HG03439 (cell line): ENCODE results near the gene GTSE1.

ENCODE experiments used
- ATAC-seq: cut with Tn5 transposase; IDR thresholded peaks from one replicate; pipeline ENCODE4 v1.9.1; 2021; ENCODE audit warnings: mild to moderate bottlenecking, moderate library complexity; ENCODE audit not compliant: unreplicated experiment

GTSE1 gene

GRCh38 chr22:46323162-46323561 lies 26.5 kb downstream of the GTSE1 start:
- ATAC-seq = no peak

DNA sequence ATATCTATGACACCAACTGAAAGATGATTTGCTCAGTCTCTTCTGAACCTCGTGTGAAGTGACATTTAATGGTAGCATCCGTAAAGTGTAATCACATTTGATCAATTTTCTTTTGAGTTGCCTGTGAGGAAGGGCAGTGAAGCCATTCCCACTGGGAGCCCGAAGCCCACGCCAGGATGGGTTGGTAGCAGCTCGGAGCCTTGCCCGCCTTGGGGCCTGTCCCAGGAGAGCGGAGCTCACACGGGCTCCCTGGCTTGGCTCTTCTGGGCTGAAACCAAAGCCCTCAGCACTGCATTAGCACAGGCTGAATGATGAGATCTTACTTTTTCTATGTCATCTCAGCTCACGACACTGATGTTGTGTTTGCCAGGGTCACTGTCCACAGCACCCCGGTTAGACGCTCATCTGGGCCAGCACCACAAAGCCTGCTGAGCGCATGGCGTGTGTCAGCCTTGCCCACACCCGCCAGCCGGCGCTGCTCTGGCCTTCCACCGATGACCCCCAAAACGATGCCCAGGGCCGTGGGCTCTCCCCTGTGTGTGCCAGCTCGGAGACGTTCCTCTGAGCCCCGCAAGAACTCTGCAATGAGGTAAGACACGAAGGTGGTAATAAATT lies 29.5 kb downstream of the GTSE1 start:
- ATAC-seq = no peak

- no peak for ATAC-seq
Measured at GRCh38 chr22:46327691-46328465, 31.2 kb downstream of the GTSE1 start.

- ATAC-seq = no peak
Measured at GRCh38 chr22:46328797-46329196, 32.1 kb downstream of the GTSE1 start.

DNA sequence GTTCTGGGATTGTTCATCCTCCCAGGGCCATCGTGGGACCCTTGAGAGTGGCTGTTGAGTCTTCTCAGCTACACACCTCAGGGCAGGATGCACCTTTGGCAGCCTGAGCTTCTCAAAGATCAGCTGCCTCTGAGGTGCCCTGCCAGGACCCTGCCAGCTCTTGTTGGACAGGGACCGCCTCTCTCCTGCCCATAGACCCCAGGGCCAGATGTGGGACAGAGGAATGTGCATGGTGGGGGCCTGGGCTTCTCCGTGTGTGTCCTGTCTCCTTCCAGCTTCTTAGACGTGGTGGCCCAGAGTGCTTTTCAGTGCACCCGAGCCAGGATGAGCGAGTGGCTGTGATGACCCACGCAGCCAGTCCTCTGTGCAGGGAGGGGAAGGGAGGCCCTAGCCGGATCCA lies 32.9 kb downstream of the GTSE1 start:
- no peak for ATAC-seq

DNA sequence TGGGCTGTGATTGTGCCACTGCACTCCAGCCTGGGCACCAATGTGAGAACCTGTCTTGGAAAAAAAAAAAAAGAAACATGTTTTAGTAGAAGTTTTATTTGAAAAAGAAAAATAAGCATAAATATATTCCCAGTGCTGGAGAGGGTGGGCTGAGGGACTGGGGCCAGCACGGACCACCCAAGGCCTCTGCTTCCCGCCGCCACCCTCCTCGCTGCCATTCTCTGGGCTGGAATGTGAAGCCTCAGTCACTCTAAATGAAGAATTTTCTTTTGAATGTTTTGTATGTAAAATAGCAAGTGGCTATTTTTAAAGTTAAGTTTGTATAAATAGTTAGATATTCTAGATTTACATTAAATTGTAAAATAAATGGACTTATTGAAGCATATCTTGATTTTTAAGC lies 33.8 kb downstream of the GTSE1 start:
- ATAC-seq = no peak

DNA sequence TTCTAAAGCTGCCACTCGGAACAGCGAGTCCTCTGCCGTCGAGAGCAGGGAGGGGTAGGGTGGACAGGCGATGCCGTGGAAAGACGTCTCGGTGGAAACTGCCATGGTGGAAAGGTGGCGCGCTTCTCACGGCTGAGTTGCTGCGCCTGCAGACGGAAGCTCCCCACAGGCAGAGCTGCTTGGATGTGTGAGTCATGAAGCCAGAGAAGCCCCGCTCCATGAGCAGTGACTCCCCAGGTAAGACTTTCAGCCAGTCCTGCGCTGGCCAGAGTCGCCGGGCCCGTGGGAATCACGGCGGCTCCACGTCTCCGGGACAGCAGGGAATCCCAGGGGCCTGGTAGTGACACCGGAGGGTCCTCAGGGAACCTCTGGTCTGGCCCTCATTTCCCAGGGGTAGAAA lies 34.8 kb downstream of the GTSE1 start:
- ATAC-seq = no peak

GRCh38 chr22:46335201-46336118 lies 38.8 kb downstream of the GTSE1 start, which contains the start of gene TRMU:
TRMU (plus strand) TSS chr22:46335714; CDS start chr22:46335765, 51 bp downstream.
- ATAC-seq = peak; percentile 87

DNA sequence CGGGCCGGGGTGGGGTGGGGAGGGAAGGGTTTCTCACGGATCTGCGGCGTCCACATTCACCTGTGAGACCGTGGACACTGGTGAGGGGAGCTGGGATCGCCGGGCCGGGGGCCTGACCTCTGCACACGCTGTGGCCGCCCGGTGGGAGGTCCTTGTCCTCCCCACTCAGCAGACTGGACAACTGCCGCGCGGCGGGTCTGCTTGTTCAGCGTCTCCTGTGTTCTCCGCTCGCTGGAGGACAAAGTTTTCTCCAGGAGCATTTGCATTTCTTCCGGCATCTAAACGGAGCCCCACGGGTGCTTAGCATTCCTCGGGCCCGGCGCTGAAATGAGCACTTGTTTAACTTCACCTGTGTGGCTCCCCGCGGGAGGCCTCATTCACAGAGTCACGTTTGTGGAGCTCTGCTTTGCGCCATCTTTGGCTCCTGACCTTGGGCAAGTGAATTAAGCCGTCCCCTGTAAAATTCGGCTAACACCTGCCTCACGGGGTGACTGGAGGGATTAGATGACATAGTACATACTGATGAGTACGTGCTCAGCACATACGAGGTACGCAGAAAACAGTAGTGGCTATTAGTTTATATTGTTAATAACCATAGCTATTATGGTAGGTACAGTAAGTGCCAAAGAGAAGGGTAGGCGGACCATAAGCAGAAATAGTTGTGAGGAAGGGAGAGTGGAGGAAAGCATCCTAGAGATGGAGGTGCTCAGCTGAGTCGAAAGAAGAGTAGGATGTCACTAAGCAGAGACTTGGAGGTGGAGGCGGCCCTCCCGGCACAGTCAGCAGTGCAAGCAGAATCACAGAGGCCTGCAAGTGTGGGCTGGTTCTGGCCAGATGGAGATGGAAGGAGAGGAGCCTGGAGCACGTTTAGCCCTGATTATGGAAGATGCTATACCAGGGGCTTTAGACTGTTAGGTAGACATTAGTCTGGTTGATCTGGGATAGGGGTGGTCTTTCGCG lies 39.7 kb downstream of the GTSE1 start:
- ATAC-seq = no peak

- no peak for ATAC-seq
Measured at GRCh38 chr22:46337870-46338269, 41.2 kb downstream of the GTSE1 start.

GRCh38 chr22:46338636-46339035 lies 42.0 kb downstream of the GTSE1 start:
- no peak for ATAC-seq

DNA sequence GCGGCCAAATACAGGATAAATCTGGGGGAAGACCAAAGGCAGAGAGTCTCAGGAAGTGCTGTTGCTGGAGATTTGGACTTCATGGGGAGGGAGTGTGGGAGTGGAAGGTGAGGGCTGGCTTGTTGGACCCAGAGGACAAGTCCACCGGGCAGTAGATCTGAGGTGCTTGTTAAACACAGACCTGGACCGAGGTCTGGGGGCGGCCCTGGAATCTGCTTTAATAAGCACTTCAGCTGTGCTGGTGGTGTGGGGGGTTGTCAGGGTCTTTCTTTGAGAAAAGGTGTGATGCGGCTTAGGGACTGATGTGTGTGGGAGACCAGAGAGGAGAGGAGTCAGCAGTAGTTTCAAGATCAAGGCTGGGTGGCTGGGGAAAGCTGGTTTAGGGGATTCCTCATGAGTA lies 43.3 kb downstream of the GTSE1 start:
- ATAC-seq = no peak

DNA sequence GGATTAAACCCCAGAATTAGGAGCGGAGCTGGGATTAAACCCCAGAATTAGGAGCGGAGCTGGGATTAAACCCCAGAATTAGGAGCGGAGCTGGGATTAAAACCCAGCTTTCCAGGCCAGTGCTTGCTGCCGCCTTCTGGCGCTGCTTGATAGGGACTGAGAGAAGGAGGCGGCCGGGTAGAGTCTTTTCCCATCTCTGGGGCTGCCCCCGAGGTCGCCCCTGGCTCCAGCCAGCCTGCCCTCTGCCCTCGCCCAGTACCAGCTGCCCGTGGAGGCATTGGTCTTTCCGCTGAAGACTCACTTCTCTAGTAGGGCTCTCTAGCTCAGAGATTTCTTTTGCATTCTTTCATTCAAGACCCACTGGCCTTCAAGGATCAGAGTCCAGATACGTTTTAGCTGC lies 44.0 kb downstream of the GTSE1 start:
- ATAC-seq = no peak

GRCh38 chr22:46346680-46347405 lies 50.2 kb downstream of the GTSE1 start:
- no peak for ATAC-seq

DNA sequence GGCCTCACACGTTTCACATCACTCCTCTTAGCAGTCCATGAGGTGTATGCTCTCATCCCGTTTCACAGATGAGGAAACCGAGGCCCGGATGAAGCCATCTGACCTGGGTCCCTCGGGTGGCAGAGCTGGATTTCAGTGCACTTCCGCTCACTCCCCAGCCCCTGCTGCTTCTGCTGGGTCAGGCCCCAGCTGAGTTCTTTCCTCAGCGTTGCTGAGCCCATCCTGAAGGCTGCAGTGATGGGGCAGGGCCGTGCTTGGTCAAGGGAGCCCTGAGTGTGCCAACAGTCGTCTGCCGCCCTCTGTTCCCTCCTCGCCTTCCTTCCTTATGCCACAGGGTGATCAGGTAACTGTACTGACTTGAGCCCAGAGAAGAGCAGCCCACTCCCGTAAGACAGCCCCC lies 51.0 kb downstream of the GTSE1 start:
- ATAC-seq = no peak

- ATAC-seq = no peak
Measured at GRCh38 chr22:46348099-46348695, 51.5 kb downstream of the GTSE1 start.

DNA sequence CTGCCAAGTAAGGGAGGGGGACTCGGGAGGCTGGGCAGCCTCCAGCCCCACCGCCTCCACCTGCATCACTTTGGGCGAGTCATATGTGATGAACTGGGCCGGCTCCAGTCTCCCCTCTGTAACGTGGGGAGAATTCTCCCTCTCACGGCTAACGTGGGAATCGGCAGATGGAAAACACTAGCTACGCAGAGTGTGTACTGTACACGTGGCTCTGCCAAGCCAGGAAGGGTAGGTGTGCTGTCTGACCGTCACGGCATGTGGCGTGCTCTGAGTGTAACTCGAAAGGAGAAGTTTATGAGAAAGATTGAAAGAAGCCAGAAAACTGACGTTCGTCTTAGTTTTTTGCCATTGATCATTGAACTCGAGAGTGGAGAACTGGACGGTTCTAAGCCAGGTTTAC lies 52.6 kb downstream of the GTSE1 start:
- no peak for ATAC-seq

- ATAC-seq = no peak
Measured at GRCh38 chr22:46349681-46350080, 53.0 kb downstream of the GTSE1 start.

DNA sequence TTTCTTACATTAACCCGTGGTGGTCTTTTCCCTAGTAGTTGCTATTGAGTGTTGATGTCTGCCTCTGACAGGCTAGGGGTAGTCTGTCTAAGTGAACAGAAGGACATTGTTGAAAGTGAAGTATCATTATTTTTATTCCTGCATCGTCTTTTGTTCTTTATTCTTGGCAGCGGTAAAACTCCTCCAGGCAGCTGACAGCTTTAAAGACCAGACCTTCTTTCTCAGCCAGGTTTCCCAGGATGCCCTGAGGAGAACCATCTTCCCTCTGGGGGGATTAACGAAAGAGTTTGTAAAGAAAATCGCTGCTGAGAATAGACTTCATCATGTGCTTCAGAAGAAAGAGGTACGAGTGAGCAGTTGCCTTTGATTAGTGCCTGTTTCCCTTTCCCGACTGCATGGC lies 53.5 kb downstream of the GTSE1 start:
- no peak for ATAC-seq
